ENCODE data around the gene CBFA2T3.

The CBFA2T3 gene

DNA sequence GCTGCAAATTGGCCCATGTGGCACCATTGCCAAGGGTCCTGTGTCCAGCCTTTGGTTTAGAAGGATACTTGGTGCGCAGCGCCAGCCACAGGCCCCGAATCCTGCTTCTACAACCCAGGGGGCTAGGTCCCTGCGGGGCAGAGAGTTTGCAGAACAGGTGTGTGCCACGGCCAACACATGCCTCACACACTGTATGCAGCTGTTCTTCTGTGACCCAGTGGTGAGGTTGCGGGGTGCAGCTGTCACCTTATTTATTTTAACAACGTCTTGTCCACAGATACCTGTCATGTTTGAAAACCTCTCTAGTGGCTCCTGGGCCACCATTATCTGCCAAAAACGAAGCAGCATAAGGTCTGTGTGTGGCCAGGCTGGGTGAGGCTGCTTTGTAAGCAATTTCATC lies 11.6 kb downstream of the CBFA2T3 start:
- H3K4me1 ChIP-seq (ENCODE audit: control insufficient read depth, insufficient read depth, low read length, unreplicated experiment): no peaks in the 10 kb centered on the region
- no peak overlapping the region for H2AFZ ChIP-seq (ENCODE audit: low read length, unreplicated experiment)
- H3K27ac ChIP-seq (ENCODE audit: low read depth, low read length): no peak overlapping the region
- H3K27me3 ChIP-seq (ENCODE audit: insufficient read depth, low read length): peaks cover 71% of the 10 kb centered on the region
- H3K36me3 ChIP-seq (ENCODE audit: insufficient read depth, low read length): no peaks in the 10 kb centered on the region
- H3K4me3 ChIP-seq (ENCODE audit: low read depth, low read length): no peak overlapping the region
- no peaks in the 10 kb centered on the region for H3K79me2 ChIP-seq (ENCODE audit: control insufficient read depth, insufficient read depth, low read length, unreplicated experiment)

GRCh38 chr16:88964636-88965035 lies 12.4 kb downstream of the CBFA2T3 start:
- H2AFZ ChIP-seq (ENCODE audit: low read length, unreplicated experiment): no peak overlapping the region
- H3K79me2 ChIP-seq (ENCODE audit: control insufficient read depth, insufficient read depth, low read length, unreplicated experiment): no peaks in the 10 kb centered on the region
- no peak overlapping the region for H3K4me3 ChIP-seq (ENCODE audit: low read depth, low read length)
- no peak overlapping the region for H3K27ac ChIP-seq (ENCODE audit: low read depth, low read length)
- H3K27me3 ChIP-seq (ENCODE audit: insufficient read depth, low read length): peaks cover 67% of the 10 kb centered on the region
- no peaks in the 10 kb centered on the region for H3K36me3 ChIP-seq (ENCODE audit: insufficient read depth, low read length)
- no peaks in the 10 kb centered on the region for H3K4me1 ChIP-seq (ENCODE audit: control insufficient read depth, insufficient read depth, low read length, unreplicated experiment)

- H2AFZ ChIP-seq (ENCODE audit: low read length, unreplicated experiment): no peak overlapping the region
- H3K27ac ChIP-seq (ENCODE audit: low read depth, low read length): no peak overlapping the region
- no peak overlapping the region for H3K4me3 ChIP-seq (ENCODE audit: low read depth, low read length)
- no peaks in the 10 kb centered on the region for H3K4me1 ChIP-seq (ENCODE audit: control insufficient read depth, insufficient read depth, low read length, unreplicated experiment)
- no peaks in the 10 kb centered on the region for H3K79me2 ChIP-seq (ENCODE audit: control insufficient read depth, insufficient read depth, low read length, unreplicated experiment)
- peaks cover 63% of the 10 kb centered on the region for H3K27me3 ChIP-seq (ENCODE audit: insufficient read depth, low read length)
- H3K36me3 ChIP-seq (ENCODE audit: insufficient read depth, low read length): no peaks in the 10 kb centered on the region
These were observed 13.4 kb downstream of the CBFA2T3 start for GRCh38 chr16:88963583-88963982.

- no peak overlapping the region for H3K27ac ChIP-seq (ENCODE audit: low read depth, low read length)
- no peak overlapping the region for H2AFZ ChIP-seq (ENCODE audit: low read length, unreplicated experiment)
- H3K4me1 ChIP-seq (ENCODE audit: control insufficient read depth, insufficient read depth, low read length, unreplicated experiment): no peaks in the 10 kb centered on the region
- H3K36me3 ChIP-seq (ENCODE audit: insufficient read depth, low read length): no peaks in the 10 kb centered on the region
- peaks cover 57% of the 10 kb centered on the region for H3K27me3 ChIP-seq (ENCODE audit: insufficient read depth, low read length)
- no peaks in the 10 kb centered on the region for H3K79me2 ChIP-seq (ENCODE audit: control insufficient read depth, insufficient read depth, low read length, unreplicated experiment)
- H3K4me3 ChIP-seq (ENCODE audit: low read depth, low read length): no peak overlapping the region
These were observed 14.4 kb downstream of the CBFA2T3 start for GRCh38 chr16:88962478-88963152.

GRCh38 chr16:88961011-88961410 lies 16.0 kb downstream of the CBFA2T3 start:
- no peak overlapping the region for H3K4me3 ChIP-seq (ENCODE audit: low read depth, low read length)
- peaks cover 59% of the 10 kb centered on the region for H3K27me3 ChIP-seq (ENCODE audit: insufficient read depth, low read length)
- no peaks in the 10 kb centered on the region for H3K79me2 ChIP-seq (ENCODE audit: control insufficient read depth, insufficient read depth, low read length, unreplicated experiment)
- no peak overlapping the region for H2AFZ ChIP-seq (ENCODE audit: low read length, unreplicated experiment)
- no peaks in the 10 kb centered on the region for H3K36me3 ChIP-seq (ENCODE audit: insufficient read depth, low read length)
- H3K4me1 ChIP-seq (ENCODE audit: control insufficient read depth, insufficient read depth, low read length, unreplicated experiment): no peaks in the 10 kb centered on the region
- H3K27ac ChIP-seq (ENCODE audit: low read depth, low read length): no peak overlapping the region

DNA sequence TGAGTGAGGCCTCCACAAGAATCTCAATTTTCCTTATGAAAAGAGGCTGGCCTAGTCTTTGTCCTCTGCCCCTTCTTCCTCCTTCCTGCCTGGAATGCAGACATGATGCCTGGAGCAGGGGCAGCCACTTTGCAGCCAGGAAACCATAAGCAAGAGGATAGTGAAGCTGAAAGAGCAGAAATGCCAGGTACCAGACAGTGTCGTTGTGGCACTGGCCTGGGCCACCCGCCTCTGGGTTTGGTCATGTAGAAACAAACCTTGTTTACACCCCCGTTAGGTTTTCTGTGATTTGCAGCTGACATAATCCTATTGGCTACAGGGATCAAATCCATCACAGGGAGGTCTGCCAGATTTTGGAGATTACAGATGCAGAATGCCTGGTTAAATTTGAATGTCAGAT lies 16.5 kb downstream of the CBFA2T3 start:
- Histone ChIP-seq H3K4me1 (ENCODE audit: control insufficient read depth, insufficient read depth, low read length, unreplicated experiment) (no peaks in the 10 kb centered on the region), H2AFZ (ENCODE audit: low read length, unreplicated experiment) (no peak overlapping the region), H3K4me3 (ENCODE audit: low read depth, low read length) (no peak overlapping the region), H3K79me2 (ENCODE audit: control insufficient read depth, insufficient read depth, low read length, unreplicated experiment) (no peaks in the 10 kb centered on the region), H3K36me3 (ENCODE audit: insufficient read depth, low read length) (no peaks in the 10 kb centered on the region), H3K27ac (ENCODE audit: low read depth, low read length) (no peak overlapping the region), H3K27me3 (ENCODE audit: insufficient read depth, low read length) (peaks cover 54% of the 10 kb centered on the region)

DNA sequence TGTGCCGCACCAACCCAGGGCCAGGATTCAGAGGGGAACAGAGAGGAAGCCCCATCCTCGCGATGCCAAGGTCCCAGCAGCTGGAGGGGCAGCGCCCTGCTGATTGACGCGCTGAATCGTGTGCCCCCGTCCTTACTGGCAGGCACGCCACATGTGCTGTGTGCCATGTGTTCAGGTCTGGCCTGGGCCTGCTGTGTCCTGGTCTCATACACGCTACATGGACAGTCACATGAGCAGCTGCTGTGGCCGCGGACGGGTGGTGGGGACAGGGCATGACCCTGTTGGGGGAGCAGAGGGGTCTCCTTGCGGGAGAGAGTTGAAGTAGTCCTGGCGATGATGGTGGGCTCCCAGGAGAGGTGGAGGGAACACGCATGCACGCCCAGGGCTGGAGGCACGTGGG lies 18.0 kb downstream of the CBFA2T3 start:
- Histone ChIP-seq H2AFZ (ENCODE audit: low read length, unreplicated experiment) (no peak overlapping the region), H3K4me3 (ENCODE audit: low read depth, low read length) (no peak overlapping the region), H3K27me3 (ENCODE audit: insufficient read depth, low read length) (peaks cover 41% of the 10 kb centered on the region), H3K79me2 (ENCODE audit: control insufficient read depth, insufficient read depth, low read length, unreplicated experiment) (no peaks in the 10 kb centered on the region), H3K36me3 (ENCODE audit: insufficient read depth, low read length) (no peaks in the 10 kb centered on the region), H3K4me1 (ENCODE audit: control insufficient read depth, insufficient read depth, low read length, unreplicated experiment) (no peaks in the 10 kb centered on the region), H3K27ac (ENCODE audit: low read depth, low read length) (no peak overlapping the region)

- Histone ChIP-seq H3K27me3 (ENCODE audit: insufficient read depth, low read length) (peaks cover 33% of the 10 kb centered on the region), H2AFZ (ENCODE audit: low read length, unreplicated experiment) (no peak overlapping the region), H3K27ac (ENCODE audit: low read depth, low read length) (no peak overlapping the region), H3K4me3 (ENCODE audit: low read depth, low read length) (no peak overlapping the region), H3K79me2 (ENCODE audit: control insufficient read depth, insufficient read depth, low read length, unreplicated experiment) (no peaks in the 10 kb centered on the region), H3K4me1 (ENCODE audit: control insufficient read depth, insufficient read depth, low read length, unreplicated experiment) (no peaks in the 10 kb centered on the region), H3K36me3 (ENCODE audit: insufficient read depth, low read length) (no peaks in the 10 kb centered on the region)
These were observed 19.0 kb downstream of the CBFA2T3 start for GRCh38 chr16:88957887-88958577.

GRCh38 chr16:88957433-88957767 lies 19.6 kb downstream of the CBFA2T3 start:
- Histone ChIP-seq H3K27me3 (ENCODE audit: insufficient read depth, low read length) (peaks cover 33% of the 10 kb centered on the region), H3K27ac (ENCODE audit: low read depth, low read length) (no peak overlapping the region), H2AFZ (ENCODE audit: low read length, unreplicated experiment) (no peak overlapping the region), H3K4me1 (ENCODE audit: control insufficient read depth, insufficient read depth, low read length, unreplicated experiment) (no peaks in the 10 kb centered on the region), H3K79me2 (ENCODE audit: control insufficient read depth, insufficient read depth, low read length, unreplicated experiment) (no peaks in the 10 kb centered on the region), H3K36me3 (ENCODE audit: insufficient read depth, low read length) (no peaks in the 10 kb centered on the region), H3K4me3 (ENCODE audit: low read depth, low read length) (no peak overlapping the region)

GRCh38 chr16:88956546-88957432 lies 20.2 kb downstream of the CBFA2T3 start:
- Histone ChIP-seq H3K36me3 (ENCODE audit: insufficient read depth, low read length) (no peaks in the 10 kb centered on the region), H3K79me2 (ENCODE audit: control insufficient read depth, insufficient read depth, low read length, unreplicated experiment) (no peaks in the 10 kb centered on the region), H3K27me3 (ENCODE audit: insufficient read depth, low read length) (peaks cover 33% of the 10 kb centered on the region), H2AFZ (ENCODE audit: low read length, unreplicated experiment) (no peak overlapping the region), H3K4me1 (ENCODE audit: control insufficient read depth, insufficient read depth, low read length, unreplicated experiment) (no peaks in the 10 kb centered on the region), H3K27ac (ENCODE audit: low read depth, low read length) (no peak overlapping the region), H3K4me3 (ENCODE audit: low read depth, low read length) (no peak overlapping the region)

Measured in ACC112 (cell line).